ENCODE measurements around the gene ADARB2. TPM values are rescaled to one million over a fixed set of nuclear protein-coding genes. Genes with fewer than 3 reads are reported as not detected.

The ADARB2 gene
- total RNA-seq, 1 donor from 2014 or later = 1.2 TPM

- no peaks in the 10 kb centered on the region for H3K9me3 ChIP-seq
- no peaks in the 10 kb centered on the region for H3K36me3 ChIP-seq
- peak; percentile 45 for DNase-seq
- intact Hi-C loops (cut with DNase I) = no loop called here
- no peak for ATAC-seq
- no peak for TF ChIP-seq CTCF (IDR thresholded peaks at IDR 0.05)
- no peaks in the 10 kb centered on the region for H3K4me1 ChIP-seq
- H3K4me3 ChIP-seq = no peak overlapping the region
- H3K27ac ChIP-seq = no peak overlapping the region
- no peaks in the 10 kb centered on the region for H3K27me3 ChIP-seq
Measured at GRCh38 chr10:1526436-1527055, 210.8 kb downstream of the ADARB2 start.

GRCh38 chr10:1525354-1526162 is 211.8 kb downstream of the ADARB2 start:
- Histone ChIP-seq H3K4me1 (no peaks in the 10 kb centered on the region), H3K36me3 (no peaks in the 10 kb centered on the region), H3K27me3 (no peaks in the 10 kb centered on the region), H3K4me3 (no peak overlapping the region), H3K9me3 (no peaks in the 10 kb centered on the region), H3K27ac (no peak overlapping the region)
- DNase-seq (no peak), ATAC-seq (no peak)
- no peak for TF ChIP-seq CTCF (IDR thresholded peaks at IDR 0.05)
- intact Hi-C loops (cut with DNase I) = no loop called here

- no peak for DNase-seq
- no peaks in the 10 kb centered on the region for H3K27me3 ChIP-seq
Measured at GRCh38 chr10:1524540-1524939, 212.8 kb downstream of the ADARB2 start.

GRCh38 chr10:1523221-1523620 is 214.1 kb downstream of the ADARB2 start:
- Histone ChIP-seq H3K27me3 (no peaks in the 10 kb centered on the region), H3K9me3 (no peaks in the 10 kb centered on the region)

More at GRCh38 chr10:1524540-1524939, 212.8 kb downstream of the ADARB2 start:
- TF ChIP-seq CTCF (IDR thresholded peaks at IDR 0.05) = no peak
- Histone ChIP-seq H3K36me3 (no peaks in the 10 kb centered on the region), H3K4me1 (no peaks in the 10 kb centered on the region), H3K27ac (no peak overlapping the region), H3K9me3 (no peaks in the 10 kb centered on the region), H3K4me3 (no peak overlapping the region)
- intact Hi-C loops (cut with DNase I) = no loop called here
- no peak for ATAC-seq

GRCh38 chr10:1522237-1522636 is 215.1 kb downstream of the ADARB2 start:
- DNase-seq (no peak), ATAC-seq (no peak)
- no peaks in the 10 kb centered on the region for H3K36me3 ChIP-seq
- no peaks in the 10 kb centered on the region for H3K27me3 ChIP-seq
- no peaks in the 10 kb centered on the region for H3K9me3 ChIP-seq
- intact Hi-C loops (cut with DNase I) = no loop called here
- no peak overlapping the region for H3K4me3 ChIP-seq
- TF ChIP-seq CTCF (IDR thresholded peaks at IDR 0.05) = no peak
- no peak overlapping the region for H3K27ac ChIP-seq
- H3K4me1 ChIP-seq = no peaks in the 10 kb centered on the region

More at GRCh38 chr10:1523221-1523620, 214.1 kb downstream of the ADARB2 start:
- TF ChIP-seq CTCF (IDR thresholded peaks at IDR 0.05) = no peak
- Histone ChIP-seq H3K27ac (no peak overlapping the region), H3K4me1 (no peaks in the 10 kb centered on the region), H3K4me3 (no peak overlapping the region), H3K36me3 (no peaks in the 10 kb centered on the region)
- ATAC-seq (no peak), DNase-seq (no peak)
- intact Hi-C loops (cut with DNase I) = no loop called here
